Neural progenitor cell (in vitro differentiated cells): Measurements from ENCODE around the gene CREB5. TPM values are rescaled to one million over a fixed set of nuclear protein-coding genes. Genes with fewer than 3 reads are reported as not detected.

Experiments
- DNase-seq: peaks from one replicate; pipeline ENCODE4 v3.0.0-alpha.2; 2016; ENCODE audit warnings: low spot score
- H2AFZ ChIP-seq: fragments of 200-600 bp; sonication (generic); replicated peaks from 2 replicates; pipeline ENCODE4 v1.6.1; 2016; ENCODE audit warnings: antibody characterized with exemption
- H3F3A ChIP-seq: fragments of 200-600 bp; sonication (generic); 2 replicates; pipeline ENCODE4 v1.6.1; 2016; ENCODE audit warnings: antibody characterized with exemption, low read depth
- H3K27ac ChIP-seq: fragments of 200-600 bp; sonication (generic); 2 replicates; pipeline ENCODE4 v1.5.1; 2016; ENCODE audit warnings: mild to moderate bottlenecking
- H3K27me3 ChIP-seq: fragments of 200-600 bp; sonication (generic); 2 replicates; pipeline ENCODE4 v1.6.1; 2016; ENCODE audit warnings: mild to moderate bottlenecking, moderate library complexity
- H3K36me3 ChIP-seq: fragments of 200-600 bp; sonication (generic); 2 replicates; pipeline ENCODE4 v1.5.1; 2016
- H3K4me1 ChIP-seq: fragments of 200-600 bp; sonication (generic); 2 replicates; pipeline ENCODE4 v1.6.1; 2016; ENCODE audit warnings: mixed run types
- H3K4me2 ChIP-seq: fragments of 200-600 bp; sonication (generic); 2 replicates; pipeline ENCODE4 v1.6.1; 2016
- H3K4me3 ChIP-seq: fragments of 200-600 bp; sonication (generic); 2 replicates; pipeline ENCODE4 v1.5.1; 2016
- H3K79me2 ChIP-seq: fragments of 200-600 bp; sonication (generic); 2 replicates; pipeline ENCODE4 v1.6.1; 2016; ENCODE audit warnings: low read depth
- H3K9ac ChIP-seq: fragments of 200-600 bp; sonication (generic); 2 replicates; pipeline ENCODE4 v1.6.1; 2016
- H3K9me3 ChIP-seq: fragments of 200-600 bp; sonication (generic); 2 replicates; pipeline ENCODE4 v1.5.1; 2016; ENCODE audit warnings: low read depth
- H4K20me1 ChIP-seq: fragments of 200-600 bp; sonication (generic); 2 replicates; pipeline ENCODE4 v1.6.1; 2016; ENCODE audit warnings: low read depth
- H3K27ac Mint-ChIP-seq: 3 replicates; pipeline ENCODE4 v1.8.0; 2021; ENCODE audit warnings: mixed read lengths
- H3K27me3 Mint-ChIP-seq: 2 replicates; pipeline ENCODE4 v1.8.0; 2022; ENCODE audit warnings: low read depth, mild to moderate bottlenecking, inconsistent platforms, moderate library complexity, mixed read lengths; ENCODE audit not compliant: insufficient read depth
- H3K36me3 Mint-ChIP-seq: 3 replicates; pipeline ENCODE4 v1.8.0; 2021; ENCODE audit warnings: mixed read lengths
- H3K4me1 Mint-ChIP-seq: 3 replicates; pipeline ENCODE4 v1.8.0; 2021; ENCODE audit warnings: mixed read lengths
- H3K4me3 Mint-ChIP-seq: 3 replicates; pipeline ENCODE4 v1.8.0; 2021; ENCODE audit warnings: mild to moderate bottlenecking, moderate library complexity, mixed read lengths
- H3K9me3 Mint-ChIP-seq: 3 replicates; pipeline ENCODE4 v1.8.0; 2020; ENCODE audit warnings: mixed read lengths
- EZH2 ChIP-seq: fragments of 200-600 bp; sonication (generic); IDR thresholded peaks from 2 replicates; pipeline ENCODE4 v1.6.1; 2017; ENCODE audit warnings: antibody characterized with exemption, mild to moderate bottlenecking, moderate library complexity
- EZH2phosphoT487 ChIP-seq: fragments of 200-600 bp; sonication (generic); IDR thresholded peaks from 2 replicates; pipeline ENCODE4 v1.6.1; 2017; ENCODE audit warnings: antibody characterized with exemption
- total RNA-seq: library from RNA; depleted of rRNA; stranded (reverse); fragments of >200 nt; gene quantifications from 2 replicates; pipeline ENCODE4 v1.2.3, GENCODE V29; 2015; ENCODE audit warnings: low replicate concordance
- TF ChIP-seq, protein P1 (sequence below): fragments of 200-600 bp; sonication (generic); IDR thresholded peaks from 2 replicates; pipeline ENCODE4 v1.5.1; 2017; ENCODE audit warnings: antibody characterized with exemption, mild to moderate bottlenecking

The CREB5 gene
- total RNA-seq, 1 donor from 2014 or later: 1.2 TPM

DNA sequence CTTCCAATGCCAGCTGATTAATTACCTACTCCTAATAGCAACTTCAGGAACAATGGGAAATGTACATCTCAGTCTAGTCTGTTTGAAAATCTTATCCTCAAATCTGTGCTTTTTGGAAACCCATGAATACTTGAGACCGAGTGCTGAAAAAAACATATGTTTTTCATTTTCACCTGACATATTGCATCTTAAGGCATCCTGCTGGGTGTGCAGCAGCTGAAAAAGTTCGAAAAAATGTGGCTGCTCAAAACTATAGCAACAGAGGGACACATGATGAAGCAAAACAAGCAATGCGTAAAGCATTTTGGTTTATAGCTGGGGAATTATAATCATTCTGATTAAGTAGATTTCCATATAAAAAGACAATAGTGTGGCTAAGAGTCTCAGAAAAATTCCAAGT is 218.0 kb downstream of the CREB5 start:
- Mint-ChIP-seq H3K4me3 (no peak overlapping the region), H3K27me3 (peaks cover 8% of the 10 kb centered on the region), H3K27ac (no peak overlapping the region), H3K9me3 (no peaks in the 10 kb centered on the region), H3K4me1 (peaks cover 2% of the 10 kb centered on the region), H3K36me3 (no peaks in the 10 kb centered on the region)
- DNase-seq: no peak
- H3K4me2 ChIP-seq: no peak overlapping the region
- H3K27me3 ChIP-seq: no peaks in the 10 kb centered on the region
- no peak overlapping the region for H3K9ac ChIP-seq
- no peaks in the 10 kb centered on the region for H3F3A ChIP-seq
- no peak overlapping the region for H3K27ac ChIP-seq
- TF ChIP-seq EZH2phosphoT487 (no peak), EZH2 (no peak)
- TF ChIP-seq, protein P1, sequence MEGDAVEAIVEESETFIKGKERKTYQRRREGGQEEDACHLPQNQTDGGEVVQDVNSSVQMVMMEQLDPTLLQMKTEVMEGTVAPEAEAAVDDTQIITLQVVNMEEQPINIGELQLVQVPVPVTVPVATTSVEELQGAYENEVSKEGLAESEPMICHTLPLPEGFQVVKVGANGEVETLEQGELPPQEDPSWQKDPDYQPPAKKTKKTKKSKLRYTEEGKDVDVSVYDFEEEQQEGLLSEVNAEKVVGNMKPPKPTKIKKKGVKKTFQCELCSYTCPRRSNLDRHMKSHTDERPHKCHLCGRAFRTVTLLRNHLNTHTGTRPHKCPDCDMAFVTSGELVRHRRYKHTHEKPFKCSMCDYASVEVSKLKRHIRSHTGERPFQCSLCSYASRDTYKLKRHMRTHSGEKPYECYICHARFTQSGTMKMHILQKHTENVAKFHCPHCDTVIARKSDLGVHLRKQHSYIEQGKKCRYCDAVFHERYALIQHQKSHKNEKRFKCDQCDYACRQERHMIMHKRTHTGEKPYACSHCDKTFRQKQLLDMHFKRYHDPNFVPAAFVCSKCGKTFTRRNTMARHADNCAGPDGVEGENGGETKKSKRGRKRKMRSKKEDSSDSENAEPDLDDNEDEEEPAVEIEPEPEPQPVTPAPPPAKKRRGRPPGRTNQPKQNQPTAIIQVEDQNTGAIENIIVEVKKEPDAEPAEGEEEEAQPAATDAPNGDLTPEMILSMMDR: no peak
- H3K36me3 ChIP-seq: no peaks in the 10 kb centered on the region
- H3K9me3 ChIP-seq: no peaks in the 10 kb centered on the region
- H2AFZ ChIP-seq: no peak overlapping the region
- H3K4me3 ChIP-seq: no peak overlapping the region
- no peaks in the 10 kb centered on the region for H3K79me2 ChIP-seq
- H3K4me1 ChIP-seq: no peaks in the 10 kb centered on the region
- H4K20me1 ChIP-seq: no peaks in the 10 kb centered on the region

DNA sequence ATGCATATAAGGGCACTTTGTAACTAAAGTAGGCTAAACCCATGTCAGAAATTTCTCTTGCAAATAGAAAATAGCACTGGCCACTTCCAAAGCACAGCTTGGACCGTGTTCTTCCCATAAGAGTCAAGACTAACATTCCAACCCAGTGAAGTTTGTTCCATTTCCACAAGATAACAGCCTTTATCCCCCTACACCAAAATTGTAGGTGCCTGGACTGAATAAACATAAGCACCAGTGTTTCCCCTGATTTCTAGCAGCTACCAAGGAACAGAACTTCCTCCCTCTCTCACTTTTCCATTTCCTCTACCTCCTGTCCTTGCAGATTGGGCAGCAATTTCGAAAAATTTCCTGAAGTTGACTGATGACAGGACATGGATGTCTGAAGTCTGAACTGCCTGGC is 219.7 kb downstream of the CREB5 start:
- no peaks in the 10 kb centered on the region for H3K4me1 ChIP-seq
- TF ChIP-seq EZH2phosphoT487 (no peak), EZH2 (no peak)
- TF ChIP-seq, protein P1: no peak
- no peaks in the 10 kb centered on the region for H3K36me3 ChIP-seq
- H3K9ac ChIP-seq: no peak overlapping the region
- Mint-ChIP-seq H3K27ac (no peak overlapping the region), H3K36me3 (no peaks in the 10 kb centered on the region), H3K4me3 (no peak overlapping the region), H3K27me3 (peaks cover 8% of the 10 kb centered on the region), H3K9me3 (no peaks in the 10 kb centered on the region), H3K4me1 (peaks cover under 1% of the 10 kb centered on the region)
- no peaks in the 10 kb centered on the region for H4K20me1 ChIP-seq
- no peaks in the 10 kb centered on the region for H3K9me3 ChIP-seq
- no peak for DNase-seq
- H3F3A ChIP-seq: no peaks in the 10 kb centered on the region
- H3K4me3 ChIP-seq: no peak overlapping the region
- no peak overlapping the region for H3K27ac ChIP-seq
- no peak overlapping the region for H3K4me2 ChIP-seq
- no peaks in the 10 kb centered on the region for H3K79me2 ChIP-seq
- no peaks in the 10 kb centered on the region for H3K27me3 ChIP-seq
- H2AFZ ChIP-seq: no peak overlapping the region

DNA sequence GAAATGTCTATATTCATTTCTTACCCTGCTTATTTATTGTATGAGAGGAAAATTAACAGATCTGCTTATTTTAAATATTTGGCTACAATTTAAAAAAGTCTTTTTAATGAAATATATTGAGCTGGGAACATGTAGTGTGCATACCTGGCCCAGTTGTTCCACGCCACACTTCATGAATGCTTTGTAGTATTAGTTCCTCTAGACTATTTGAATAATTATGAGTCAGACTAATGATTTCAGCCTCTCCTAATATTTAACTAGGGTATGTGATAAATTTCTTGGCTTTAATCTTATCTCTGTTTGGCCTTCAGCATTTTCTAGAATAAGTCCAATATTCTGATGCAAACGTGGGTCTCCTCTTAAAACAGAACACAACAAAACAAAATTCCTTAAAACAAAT is 226.6 kb downstream of the CREB5 start:
- H3K79me2 ChIP-seq: no peaks in the 10 kb centered on the region
- no peak overlapping the region for H3K4me3 Mint-ChIP-seq
- H3K4me1 ChIP-seq: no peaks in the 10 kb centered on the region
- no peak overlapping the region for H3K27ac ChIP-seq
- peaks cover 2% of the 10 kb centered on the region for H3K9me3 Mint-ChIP-seq
- H3K4me3 ChIP-seq: no peak overlapping the region
- no peaks in the 10 kb centered on the region for H3K36me3 ChIP-seq
- H3K9ac ChIP-seq: no peak overlapping the region
- no peaks in the 10 kb centered on the region for H3F3A ChIP-seq
- no peaks in the 10 kb centered on the region for H3K27me3 ChIP-seq
- no peak overlapping the region for H2AFZ ChIP-seq
- no peak for DNase-seq
- H3K27me3 Mint-ChIP-seq: peaks cover 3% of the 10 kb centered on the region
- no peaks in the 10 kb centered on the region for H3K36me3 Mint-ChIP-seq
- H3K4me2 ChIP-seq: no peak overlapping the region
- TF ChIP-seq EZH2phosphoT487: no peak
- TF ChIP-seq, protein P1: no peak
- TF ChIP-seq EZH2: no peak
- H4K20me1 ChIP-seq: no peaks in the 10 kb centered on the region
- H3K27ac Mint-ChIP-seq: no peak overlapping the region
- peaks cover 17% of the 10 kb centered on the region for H3K4me1 Mint-ChIP-seq
- no peaks in the 10 kb centered on the region for H3K9me3 ChIP-seq
